Measurements from ENCODE around the gene NKAIN4. TPM values are rescaled to one million over a fixed set of nuclear protein-coding genes. Genes with fewer than 3 reads are reported as not detected.

NKAIN4 gene
- total RNA-seq, 2 donors from 2014 or later, result not detected

GRCh38 chr20:63194797-63195173 lies 59.5 kb downstream of the NKAIN4 start:
- Mint-ChIP-seq H3K9me3 (no peaks in the 10 kb centered on the region), H3K36me3 (no peaks in the 10 kb centered on the region), H3K4me3 (no peak overlapping the region), H3K27ac (no peak overlapping the region), H3K27me3 (no peaks in the 10 kb centered on the region), H3K4me1 (ENCODE audit: low read depth in 2 of 2) (peaks cover 5 to 12% of the 10 kb centered on the region in 2 donors)
- DNase-seq (ENCODE audit: low spot score), result no peak
- no peak for ATAC-seq

GRCh38 chr20:63194007-63194796 lies 60.1 kb downstream of the NKAIN4 start:
- H3K27me3 Mint-ChIP-seq, result no peaks in the 10 kb centered on the region
- H3K27ac Mint-ChIP-seq, result no peak overlapping the region
- no peaks in the 10 kb centered on the region for H3K9me3 Mint-ChIP-seq
- H3K4me3 Mint-ChIP-seq, result no peak overlapping the region
- ATAC-seq (no peak), DNase-seq (ENCODE audit: low spot score) (no peak)
- H3K4me1 Mint-ChIP-seq (ENCODE audit: low read depth in 2 of 2), result peaks cover 5 to 9% of the 10 kb centered on the region in 2 donors
- H3K36me3 Mint-ChIP-seq, result no peaks in the 10 kb centered on the region

GRCh38 chr20:63192721-63193120 lies 61.5 kb downstream of the NKAIN4 start:
- DNase-seq (ENCODE audit: low spot score) (no peak), ATAC-seq (no peak)
- H3K36me3 Mint-ChIP-seq, result no peaks in the 10 kb centered on the region
- no peak overlapping the region for H3K27ac Mint-ChIP-seq
- no peaks in the 10 kb centered on the region for H3K9me3 Mint-ChIP-seq
- no peak overlapping the region for H3K4me3 Mint-ChIP-seq
- peaks cover 5 to 9% of the 10 kb centered on the region in 2 donors for H3K4me1 Mint-ChIP-seq (ENCODE audit: low read depth in 2 of 2)
- no peaks in the 10 kb centered on the region for H3K27me3 Mint-ChIP-seq

GRCh38 chr20:63191400-63191799 lies 62.9 kb downstream of the NKAIN4 start:
- ATAC-seq (no peak), DNase-seq (ENCODE audit: low spot score) (no peak)
- no peak overlapping the region for H3K27ac Mint-ChIP-seq
- peaks cover 0 to 2% of the 10 kb centered on the region in 2 donors for H3K4me1 Mint-ChIP-seq (ENCODE audit: low read depth in 2 of 2)
- H3K27me3 Mint-ChIP-seq, result no peaks in the 10 kb centered on the region
- no peaks in the 10 kb centered on the region for H3K9me3 Mint-ChIP-seq
- no peak overlapping the region for H3K4me3 Mint-ChIP-seq
- H3K36me3 Mint-ChIP-seq, result no peaks in the 10 kb centered on the region

- Mint-ChIP-seq H3K36me3 (no peaks in the 10 kb centered on the region), H3K4me1 (ENCODE audit: low read depth in 2 of 2) (no peaks in the 10 kb centered on the region)
- DNase-seq (ENCODE audit: low spot score), result no peak
These were observed 63.4 kb downstream of the NKAIN4 start for GRCh38 chr20:63190828-63191227.

More at GRCh38 chr20:63190828-63191227, 63.4 kb downstream of the NKAIN4 start:
- H3K27me3 Mint-ChIP-seq, result no peaks in the 10 kb centered on the region
- ATAC-seq, result no peak
- no peaks in the 10 kb centered on the region for H3K9me3 Mint-ChIP-seq
- no peak overlapping the region for H3K27ac Mint-ChIP-seq
- no peak overlapping the region for H3K4me3 Mint-ChIP-seq

Other genes with a start within 250 kb of the NKAIN4 start
- gene BHLHE23, start 247.5 kb downstream of the NKAIN4 start, total RNA-seq, result not detected
- 10 to 100 TPM; 38.2 to 47.6 TPM for gene YTHDF1, start 38.3 kb downstream of the NKAIN4 start, total RNA-seq
- not detected for gene BIRC7, start 18.6 kb downstream of the NKAIN4 start, total RNA-seq
- gene ARFGAP1, start 18.4 kb upstream of the NKAIN4 start, total RNA-seq, result 100 to 1,000 TPM in 1 of 2 donors, 10 to 100 TPM in 1; 87.2 to 144 TPM
- gene COL20A1, start 38.7 kb upstream of the NKAIN4 start, total RNA-seq, result not detected
- not detected for gene CHRNA4, start 106.9 kb upstream of the NKAIN4 start, total RNA-seq
- not detected for gene KCNQ2, start 218.2 kb upstream of the NKAIN4 start, total RNA-seq
- 1 to 10 TPM; 3.1 to 6.1 TPM for gene EEF1A2, start 244.6 kb upstream of the NKAIN4 start, total RNA-seq